Trophoblast cell (in vitro differentiated cells and primary cell): Measurements from ENCODE around the gene HPD.

ENCODE experiments used
- DNase-seq, 2 donors: peaks; one replicate each; pipeline ENCODE4 v3.0.0-alpha.2; 2016
- H2AFZ ChIP-seq: 2 replicates; pipeline ENCODE4 v1.6.1; 2013; ENCODE audit warnings: low read length, moderate library complexity, mild to moderate bottlenecking; ENCODE audit not compliant: insufficient read depth, poor library complexity
- H2AK5ac ChIP-seq: 2 replicates; pipeline ENCODE4 v1.6.1; 2013; ENCODE audit warnings: mild to moderate bottlenecking, low read length
- H2BK120ac ChIP-seq: 2 replicates; pipeline ENCODE4 v1.6.1; 2013; ENCODE audit warnings: low read length, mild to moderate bottlenecking, moderate library complexity; ENCODE audit not compliant: insufficient read depth, poor library complexity
- H2BK12ac ChIP-seq: 2 replicates; pipeline ENCODE4 v1.6.1; 2013; ENCODE audit warnings: mild to moderate bottlenecking, low read length, moderate library complexity
- H2BK5ac ChIP-seq: 2 replicates; pipeline ENCODE4 v1.6.1; 2013; ENCODE audit warnings: low read length, low read depth, moderate library complexity, mild to moderate bottlenecking; ENCODE audit not compliant: poor library complexity
- H3K14ac ChIP-seq: 2 replicates; pipeline ENCODE4 v1.6.1; 2013; ENCODE audit warnings: mild to moderate bottlenecking, low read length
- H3K18ac ChIP-seq: 2 replicates; pipeline ENCODE4 v1.6.1; 2013; ENCODE audit warnings: mild to moderate bottlenecking, low read length
- H3K23ac ChIP-seq: 2 replicates; pipeline ENCODE4 v1.6.1; 2013; ENCODE audit warnings: low read length
- H3K27ac ChIP-seq: 2 replicates; pipeline ENCODE4 v1.5.1; 2013; ENCODE audit warnings: low read depth, mild to moderate bottlenecking, inconsistent platforms, low read length, moderate library complexity
- H3K27me3 ChIP-seq: 2 replicates; pipeline ENCODE4 v1.6.1; 2013; ENCODE audit warnings: inconsistent platforms, mild to moderate bottlenecking, low read length, moderate library complexity; ENCODE audit not compliant: insufficient read depth
- H3K36me3 ChIP-seq, 2 experiments: 1 replicate in 1 of 2; 2 replicates in 1 of 2; pipeline ENCODE4 v1.6.1; 2013; ENCODE audit warnings: low read length in 2 of 2, mild to moderate bottlenecking in 2 of 2, moderate library complexity in 1 of 2; ENCODE audit not compliant: insufficient read depth in 2 of 2, control insufficient read depth in 1 of 2
- H3K4ac ChIP-seq: 2 replicates; pipeline ENCODE4 v1.6.1; 2013; ENCODE audit warnings: low read depth, mild to moderate bottlenecking, low read length, moderate library complexity
- H3K4me1 ChIP-seq, 2 experiments: 1 replicate in 1 of 2; 2 replicates in 1 of 2; pipeline ENCODE4 v1.6.1; 2013; ENCODE audit warnings: low read length in 2 of 2, mild to moderate bottlenecking in 2 of 2, moderate library complexity in 1 of 2; ENCODE audit not compliant: insufficient read depth in 2 of 2, control insufficient read depth in 1 of 2
- H3K4me2 ChIP-seq: 2 replicates; pipeline ENCODE4 v1.6.1; 2013; ENCODE audit warnings: inconsistent platforms, mild to moderate bottlenecking, low read length, moderate library complexity
- H3K4me3 ChIP-seq: 2 replicates; pipeline ENCODE4 v1.5.1; 2013; ENCODE audit warnings: mild to moderate bottlenecking, low read depth, low read length, inconsistent platforms
- H3K79me1 ChIP-seq: one replicate; pipeline ENCODE4 v1.6.1; 2013; ENCODE audit warnings: low read length
- H3K79me2 ChIP-seq: 2 replicates; pipeline ENCODE4 v1.6.1; 2013; ENCODE audit warnings: low read length, mild to moderate bottlenecking; ENCODE audit not compliant: control insufficient read depth, insufficient read depth, poor library complexity
- H3K9ac ChIP-seq: 2 replicates; pipeline ENCODE4 v1.6.1; 2013; ENCODE audit warnings: mild to moderate bottlenecking, low read length
- H3K9me3 ChIP-seq: 2 replicates; pipeline ENCODE4 v1.6.1; 2013; ENCODE audit warnings: low read depth, mild to moderate bottlenecking, control low read depth, inconsistent platforms, low read length; ENCODE audit not compliant: insufficient read depth
- H4K12ac ChIP-seq: 2 replicates; pipeline ENCODE4 v1.6.1; 2013; ENCODE audit warnings: low read depth, mild to moderate bottlenecking, low read length, moderate library complexity
- H4K8ac ChIP-seq: 2 replicates; pipeline ENCODE4 v1.6.1; 2013; ENCODE audit warnings: low read depth, mild to moderate bottlenecking, low read length, moderate library complexity
- H4K91ac ChIP-seq: one replicate; pipeline ENCODE4 v1.6.1; 2013; ENCODE audit warnings: low read depth, mild to moderate bottlenecking, low read length, moderate library complexity
- WGBS: extraction: QIAGEN DNeasy Blood & Tissue Kit; methylation state at CpG from one replicate; pipeline ENCODE4 v1.1.7; 2013; ENCODE audit warnings: missing lambda C conversion rate; ENCODE audit not compliant: insufficient read length, insufficient coverage; ENCODE audit errors: extremely low coverage; 5-methylcytosine and 5-hydroxymethylcytosine counted together

HPD gene

DNA sequence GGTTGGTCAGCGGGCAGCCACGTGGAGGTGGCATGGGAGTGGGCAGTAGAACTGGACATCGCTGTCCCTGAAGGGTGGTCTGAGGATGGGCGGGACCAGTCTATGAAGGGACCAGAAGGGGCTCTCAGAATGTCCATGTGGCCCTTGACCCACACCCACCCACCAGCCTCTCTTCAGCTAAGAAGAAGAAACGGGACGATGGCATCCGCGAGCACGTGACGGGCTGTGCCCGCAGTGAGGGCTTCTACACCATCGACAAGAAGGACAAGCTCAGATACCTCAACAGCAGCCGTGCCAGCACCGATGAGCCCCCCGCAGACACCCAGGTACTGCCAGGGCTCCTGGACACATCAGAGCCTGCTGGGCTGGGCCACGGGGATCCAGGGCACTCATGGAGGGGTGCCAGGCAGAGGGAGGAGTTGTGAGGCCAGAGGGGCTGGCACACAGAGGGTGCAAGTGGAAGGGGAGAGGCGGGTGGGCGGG, 33.6 kb downstream of the HPD start:
- H4K91ac ChIP-seq, result no peak overlapping the region
- no peak overlapping the region for H2BK5ac ChIP-seq
- H4K8ac ChIP-seq, result no peak overlapping the region
- no peak overlapping the region for H2BK120ac ChIP-seq
- H3K79me1 ChIP-seq, result no peaks in the 10 kb centered on the region
- no peak overlapping the region for H3K27ac ChIP-seq
- H2BK12ac ChIP-seq, result no peak overlapping the region
- H3K27me3 ChIP-seq, result no peaks in the 10 kb centered on the region
- no CpG with 5 or more reads among the region's 18 CpGs for WGBS
- H3K4me2 ChIP-seq, result no peak overlapping the region
- no peaks in the 10 kb centered on the region for H3K9me3 ChIP-seq
- H3K23ac ChIP-seq, result no peak overlapping the region
- no peak overlapping the region for H3K4me3 ChIP-seq
- no peaks in the 10 kb centered on the region for H3K4me1 ChIP-seq
- no peak overlapping the region for H3K14ac ChIP-seq
- no peak overlapping the region for H2AFZ ChIP-seq
- no peak overlapping the region for H2AK5ac ChIP-seq
- DNase-seq, result no peak
- H3K9ac ChIP-seq, result no peak overlapping the region
- H3K18ac ChIP-seq, result no peak overlapping the region
- no peak overlapping the region for H4K12ac ChIP-seq
- peaks cover 67 to 78% of the 10 kb centered on the region in 2 experiments for H3K36me3 ChIP-seq
- no peak overlapping the region for H3K4ac ChIP-seq
- H3K79me2 ChIP-seq, result no peaks in the 10 kb centered on the region

DNA sequence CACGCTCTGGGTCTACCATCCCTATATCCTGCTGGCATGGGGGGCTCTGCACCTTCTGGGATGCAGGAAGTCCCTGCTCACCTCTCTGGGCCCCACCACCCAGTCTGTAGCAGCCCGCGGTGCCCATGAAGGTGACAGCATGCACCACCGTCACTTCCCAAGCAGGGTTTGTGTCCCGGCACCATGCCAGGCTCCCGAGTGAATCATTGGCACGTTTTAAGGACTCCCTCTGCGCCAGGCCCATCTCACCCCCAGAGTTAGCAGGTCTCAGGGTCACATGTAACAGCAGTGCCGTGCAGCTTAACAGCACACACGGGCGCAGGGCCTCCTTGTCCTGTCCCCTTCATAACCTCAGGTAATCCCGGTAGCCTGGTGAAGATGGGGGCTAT, 34.9 kb downstream of the HPD start:
- no peak overlapping the region for H3K4me3 ChIP-seq
- H3K9ac ChIP-seq, result no peak overlapping the region
- no peaks in the 10 kb centered on the region for H3K79me2 ChIP-seq
- H3K27me3 ChIP-seq, result no peaks in the 10 kb centered on the region
- H4K91ac ChIP-seq, result no peak overlapping the region
- H3K4ac ChIP-seq, result no peak overlapping the region
- no peaks in the 10 kb centered on the region for H3K79me1 ChIP-seq
- no peak overlapping the region for H2AK5ac ChIP-seq
- H3K4me1 ChIP-seq, result no peaks in the 10 kb centered on the region
- DNase-seq, result no peak
- no peak overlapping the region for H3K14ac ChIP-seq
- H3K18ac ChIP-seq, result no peak overlapping the region
- no peak overlapping the region for H2BK120ac ChIP-seq
- H3K23ac ChIP-seq, result no peak overlapping the region
- no peak overlapping the region for H2BK5ac ChIP-seq
- no peak overlapping the region for H2BK12ac ChIP-seq
- H4K12ac ChIP-seq, result no peak overlapping the region
- no peaks in the 10 kb centered on the region for H3K9me3 ChIP-seq
- peaks cover 67 to 76% of the 10 kb centered on the region in 2 experiments for H3K36me3 ChIP-seq
- H3K27ac ChIP-seq, result no peak overlapping the region
- no CpG with 5 or more reads among the region's 12 CpGs for WGBS
- H3K4me2 ChIP-seq, result no peak overlapping the region
- no peak overlapping the region for H4K8ac ChIP-seq
- no peak overlapping the region for H2AFZ ChIP-seq

DNA sequence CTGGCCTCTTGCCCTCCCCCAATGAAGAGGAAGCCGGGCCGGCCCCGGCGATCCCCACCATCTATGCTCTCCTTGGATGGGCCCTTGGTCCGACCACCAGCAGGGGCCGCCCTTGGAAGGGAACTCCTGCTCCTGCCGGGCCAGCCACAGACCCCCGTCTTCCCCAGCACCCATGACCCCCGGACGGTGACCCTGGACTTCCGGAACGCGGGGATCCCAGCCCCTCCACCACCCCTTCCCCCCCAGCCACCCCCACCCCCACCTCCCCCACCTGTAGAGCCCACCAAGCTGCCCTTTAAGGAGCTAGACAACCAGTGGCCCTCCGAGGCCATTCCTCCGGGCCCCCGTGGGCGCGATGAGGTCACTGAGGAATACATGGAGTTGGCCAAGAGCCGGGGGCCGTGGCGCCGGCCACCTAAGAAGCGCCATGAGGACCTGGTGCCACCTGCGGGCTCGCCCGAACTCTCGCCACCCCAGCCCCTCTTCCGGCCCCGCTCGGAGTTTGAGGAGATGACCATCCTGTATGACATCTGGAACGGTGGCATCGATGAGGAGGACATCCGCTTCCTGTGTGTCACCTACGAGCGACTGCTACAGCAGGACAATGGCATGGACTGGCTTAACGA, 35.4 kb downstream of the HPD start:
- DNase-seq, result no peak
- no peak overlapping the region for H3K4me3 ChIP-seq
- H2AK5ac ChIP-seq, result no peak overlapping the region
- H3K4me1 ChIP-seq, result no peaks in the 10 kb centered on the region
- no peaks in the 10 kb centered on the region for H3K9me3 ChIP-seq
- no peak overlapping the region for H3K14ac ChIP-seq
- no peak overlapping the region for H3K23ac ChIP-seq
- H4K8ac ChIP-seq, result no peak overlapping the region
- no CpG with 5 or more reads among the region's 36 CpGs for WGBS
- H2BK5ac ChIP-seq, result no peak overlapping the region
- H3K27me3 ChIP-seq, result no peaks in the 10 kb centered on the region
- H3K18ac ChIP-seq, result no peak overlapping the region
- no peak overlapping the region for H4K12ac ChIP-seq
- H3K9ac ChIP-seq, result no peak overlapping the region
- H3K27ac ChIP-seq, result no peak overlapping the region
- H3K4ac ChIP-seq, result no peak overlapping the region
- H2AFZ ChIP-seq, result no peak overlapping the region
- H3K79me2 ChIP-seq, result no peaks in the 10 kb centered on the region
- H3K79me1 ChIP-seq, result no peaks in the 10 kb centered on the region
- H2BK120ac ChIP-seq, result no peak overlapping the region
- H4K91ac ChIP-seq, result no peak overlapping the region
- peaks cover 62 to 71% of the 10 kb centered on the region in 2 experiments for H3K36me3 ChIP-seq
- no peak overlapping the region for H3K4me2 ChIP-seq
- no peak overlapping the region for H2BK12ac ChIP-seq

DNA sequence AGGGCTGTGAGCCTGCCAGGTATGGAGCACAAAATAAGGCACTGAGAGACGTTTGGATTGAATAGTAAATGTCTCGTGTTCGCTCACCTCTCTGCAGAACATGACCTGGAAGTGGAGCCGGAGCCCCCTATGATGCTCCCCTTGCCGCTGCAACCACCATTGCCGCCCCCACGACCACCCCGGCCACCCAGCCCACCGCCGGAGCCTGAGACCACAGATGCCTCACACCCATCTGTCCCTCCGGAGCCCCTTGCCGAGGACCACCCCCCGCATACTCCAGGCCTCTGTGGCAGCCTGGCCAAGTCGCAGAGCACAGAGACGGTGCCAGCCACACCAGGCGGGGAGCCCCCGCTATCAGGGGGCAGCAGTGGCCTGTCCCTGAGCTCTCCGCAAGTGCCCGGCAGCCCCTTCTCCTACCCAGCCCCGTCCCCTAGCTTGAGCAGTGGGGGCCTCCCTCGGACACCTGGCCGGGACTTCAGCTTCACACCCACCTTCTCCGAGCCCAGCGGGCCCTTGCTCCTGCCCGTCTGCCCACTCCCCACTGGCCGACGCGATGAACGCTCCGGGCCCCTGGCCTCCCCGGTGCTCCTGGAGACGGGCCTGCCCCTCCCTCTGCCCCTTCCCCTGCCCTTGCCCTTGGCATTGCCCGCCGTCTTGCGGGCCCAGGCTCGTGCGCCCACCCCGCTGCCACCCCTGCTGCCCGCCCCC, 36.1 kb downstream of the HPD start:
- H3K4me2 ChIP-seq, result no peak overlapping the region
- no peaks in the 10 kb centered on the region for H3K79me1 ChIP-seq
- no peak overlapping the region for H2AFZ ChIP-seq
- H3K9me3 ChIP-seq, result no peaks in the 10 kb centered on the region
- no CpG with 5 or more reads among the region's 39 CpGs for WGBS
- no peak overlapping the region for H3K23ac ChIP-seq
- H4K91ac ChIP-seq, result no peak overlapping the region
- no peak overlapping the region for H3K27ac ChIP-seq
- no peak for DNase-seq
- no peak overlapping the region for H4K12ac ChIP-seq
- no peaks in the 10 kb centered on the region for H3K4me1 ChIP-seq
- no peak overlapping the region for H3K9ac ChIP-seq
- H2BK12ac ChIP-seq, result no peak overlapping the region
- H2AK5ac ChIP-seq, result no peak overlapping the region
- H2BK5ac ChIP-seq, result no peak overlapping the region
- no peaks in the 10 kb centered on the region for H3K27me3 ChIP-seq
- no peak overlapping the region for H4K8ac ChIP-seq
- no peak overlapping the region for H2BK120ac ChIP-seq
- no peak overlapping the region for H3K4me3 ChIP-seq
- no peak overlapping the region for H3K14ac ChIP-seq
- peaks cover 61 to 71% of the 10 kb centered on the region in 2 experiments for H3K36me3 ChIP-seq
- no peak overlapping the region for H3K4ac ChIP-seq
- H3K18ac ChIP-seq, result no peak overlapping the region
- H3K79me2 ChIP-seq, result no peaks in the 10 kb centered on the region
